Neuronal stem cell (in vitro differentiated cells): ENCODE data around the gene AADAC.
"Not testable (repeated sequence)": the region's sequence is repeated elsewhere in the genome, so short reads cannot be mapped to it uniquely, and the experiment has no call there.

Experiments
- DNase-seq: peaks from one replicate; pipeline ENCODE4 v3.0.0-alpha.2; 2013; ENCODE audit warnings: low spot score
- H2AFZ ChIP-seq: one replicate; pipeline ENCODE4 v1.6.1; 2013; ENCODE audit warnings: mild to moderate bottlenecking, low read length, inconsistent platforms
- H2AK5ac ChIP-seq: 2 replicates; pipeline ENCODE4 v1.6.1; 2013; ENCODE audit warnings: low read depth, mild to moderate bottlenecking, inconsistent platforms, low read length, moderate library complexity, mixed read lengths
- H2BK120ac ChIP-seq: 2 replicates; pipeline ENCODE4 v1.6.1; 2013; ENCODE audit warnings: low read depth, mild to moderate bottlenecking, inconsistent platforms, low read length, moderate library complexity, mixed read lengths
- H2BK12ac ChIP-seq: one replicate; pipeline ENCODE4 v1.6.1; 2013; ENCODE audit warnings: low read length, inconsistent platforms
- H2BK15ac ChIP-seq: 2 replicates; pipeline ENCODE4 v1.6.1; 2013; ENCODE audit warnings: mild to moderate bottlenecking, low read length, inconsistent platforms, mixed read lengths
- H2BK5ac ChIP-seq: one replicate; pipeline ENCODE4 v1.6.1; 2013; ENCODE audit warnings: inconsistent platforms, mild to moderate bottlenecking, low read length, moderate library complexity
- H3K14ac ChIP-seq: one replicate; pipeline ENCODE4 v1.6.1; 2013; ENCODE audit warnings: low read length, inconsistent platforms
- H3K18ac ChIP-seq: 2 replicates; pipeline ENCODE4 v1.6.1; 2013; ENCODE audit warnings: low read length, inconsistent platforms
- H3K23ac ChIP-seq: 2 replicates; pipeline ENCODE4 v1.6.1; 2013; ENCODE audit warnings: low read depth, mild to moderate bottlenecking, mixed read lengths, low read length, inconsistent platforms; ENCODE audit not compliant: poor library complexity
- H3K27ac ChIP-seq: replicated peaks from 3 replicates; pipeline ENCODE4 v1.5.1; 2013; ENCODE audit warnings: low read length, inconsistent platforms
- H3K27me3 ChIP-seq, 3 experiments: 2 replicates each; pipeline ENCODE4 v1.6.1; 2013; ENCODE audit warnings: low read length in 3 of 3, mild to moderate bottlenecking in 2 of 3, inconsistent platforms in 1 of 3, low read depth in 1 of 3, mixed read lengths in 1 of 3, moderate library complexity in 1 of 3; ENCODE audit not compliant: control insufficient read depth in 3 of 3, insufficient read depth in 3 of 3
- H3K36me3 ChIP-seq, 2 donors: replicated peaks in 1 of 2; 2 replicates each; pipeline ENCODE4 v1.6.1; 2013; ENCODE audit warnings: low read length in 2 of 2; ENCODE audit not compliant: control insufficient read depth in 2 of 2, insufficient read depth in 2 of 2
- H3K4ac ChIP-seq: 2 replicates; pipeline ENCODE4 v1.6.1; 2013; ENCODE audit warnings: inconsistent platforms, mild to moderate bottlenecking, low read length, moderate library complexity
- H3K4me1 ChIP-seq, 2 donors: 1 replicate in 1 of 2; 2 replicates in 1 of 2; pipeline ENCODE4 v1.6.1; 2013; ENCODE audit warnings: low read length in 2 of 2, low read depth in 1 of 2; ENCODE audit not compliant: control insufficient read depth in 2 of 2, insufficient read depth in 1 of 2
- H3K4me2 ChIP-seq: one replicate; pipeline ENCODE4 v1.6.1; 2013; ENCODE audit warnings: mild to moderate bottlenecking, low read length, inconsistent platforms; ENCODE audit not compliant: insufficient read depth, poor library complexity, severe bottlenecking
- H3K4me3 ChIP-seq, 2 donors: 2 replicates each; pipeline ENCODE4 v1.5.1; 2013; ENCODE audit warnings: low read length in 2 of 2, mild to moderate bottlenecking in 2 of 2, inconsistent platforms in 1 of 2, moderate library complexity in 1 of 2
- H3K79me1 ChIP-seq: one replicate; pipeline ENCODE4 v1.6.1; 2013; ENCODE audit warnings: low read depth, mild to moderate bottlenecking, inconsistent platforms, low read length, moderate library complexity
- H3K9ac ChIP-seq: one replicate; pipeline ENCODE4 v1.6.1; 2013; ENCODE audit warnings: mild to moderate bottlenecking, low read depth, low read length, inconsistent platforms; ENCODE audit not compliant: poor library complexity
- H3K9me3 ChIP-seq, 2 donors: replicated peaks in 1 of 2; 2 replicates each; pipeline versions ENCODE3 to v1.6.1; 2013; ENCODE audit warnings: low read length in 2 of 2, mild to moderate bottlenecking in 2 of 2, inconsistent platforms in 1 of 2, low read depth in 1 of 2, mixed read lengths in 1 of 2, moderate library complexity in 1 of 2; ENCODE audit not compliant: control insufficient read depth in 2 of 2, insufficient read depth in 1 of 2
- H4K8ac ChIP-seq: one replicate; pipeline ENCODE4 v1.6.1; 2013; ENCODE audit warnings: low read depth, mild to moderate bottlenecking, inconsistent platforms, low read length, moderate library complexity
- H4K91ac ChIP-seq: one replicate; pipeline ENCODE4 v1.6.1; 2013; ENCODE audit warnings: low read length, low read depth, mild to moderate bottlenecking, inconsistent platforms; ENCODE audit not compliant: poor library complexity
- WGBS, 2 donors: extraction: QIAGEN DNeasy Blood & Tissue Kit; methylation state at CpG; one replicate each; pipeline ENCODE4 v1.1.7; 2013; ENCODE audit warnings: missing lambda C conversion rate in 2 of 2, mixed read lengths in 1 of 2; ENCODE audit not compliant: insufficient read length in 2 of 2, insufficient replicate concordance in 1 of 2; ENCODE audit errors: extremely low coverage in 2 of 2; 5-methylcytosine and 5-hydroxymethylcytosine counted together

The AADAC gene

GRCh38 chr3:151804267-151804666, 9.6 kb upstream of the AADAC start:
- H3K4me3 ChIP-seq = no peak overlapping the region
- no peak overlapping the region for H3K18ac ChIP-seq
- no peaks in the 10 kb centered on the region for H3K36me3 ChIP-seq
- no peak overlapping the region for H2BK5ac ChIP-seq
- no peaks in the 10 kb centered on the region for H3K79me1 ChIP-seq
- H2BK12ac ChIP-seq = no peak overlapping the region
- no peak overlapping the region for H3K14ac ChIP-seq
- no peaks in the 10 kb centered on the region for H3K27me3 ChIP-seq
- no peak overlapping the region for H3K27ac ChIP-seq
- no peak overlapping the region for H2AFZ ChIP-seq
- H2BK120ac ChIP-seq = no peak overlapping the region
- no CpG with 5 or more reads among the region's 1 CpG for WGBS, 2 donors
- H3K23ac ChIP-seq = no peak overlapping the region
- H4K8ac ChIP-seq = no peak overlapping the region
- no peak overlapping the region for H2BK15ac ChIP-seq
- H3K4me1 ChIP-seq = no peaks in the 10 kb centered on the region
- H3K9me3 ChIP-seq = peaks cover 0 to under 1% of the 10 kb centered on the region in 2 donors
- H3K9ac ChIP-seq = no peak overlapping the region
- no peak overlapping the region for H4K91ac ChIP-seq
- DNase-seq = no peak
- no peak overlapping the region for H3K4me2 ChIP-seq
- no peak overlapping the region for H3K4ac ChIP-seq
- no peak overlapping the region for H2AK5ac ChIP-seq

- no peak overlapping the region for H3K4me3 ChIP-seq
- H3K9me3 ChIP-seq = peaks cover 0 to 3% of the 10 kb centered on the region in 2 donors
- WGBS, 2 donors = 100% methylated on average over 4 of the region's 15 CpGs; no CpG with 5 or more reads in 1 of the 2 donors
- H2AFZ ChIP-seq = peak overlapping the region; percentile 7
- no peaks in the 10 kb centered on the region for H3K27me3 ChIP-seq
- H3K4ac ChIP-seq = no peak overlapping the region
- DNase-seq = no peak
- no peak overlapping the region for H2BK120ac ChIP-seq
- no peaks in the 10 kb centered on the region for H3K79me1 ChIP-seq
- H2BK15ac ChIP-seq = no peak overlapping the region
- H3K18ac ChIP-seq = no peak overlapping the region
- no peak overlapping the region for H4K91ac ChIP-seq
- H2AK5ac ChIP-seq = no peak overlapping the region
- H2BK12ac ChIP-seq = no peak overlapping the region
- no peaks in the 10 kb centered on the region for H3K36me3 ChIP-seq
- H3K14ac ChIP-seq = peak overlapping the region; percentile 61
- H3K27ac ChIP-seq = no peak overlapping the region
- no peak overlapping the region for H3K23ac ChIP-seq
- H3K4me1 ChIP-seq = no peaks in the 10 kb centered on the region
- H2BK5ac ChIP-seq = no peak overlapping the region
- H4K8ac ChIP-seq = no peak overlapping the region
- no peak overlapping the region for H3K4me2 ChIP-seq
- H3K9ac ChIP-seq = no peak overlapping the region
Observed at GRCh38 chr3:151806838-151807237, 7.1 kb upstream of the AADAC start.

- H3K9ac ChIP-seq, H3K27me3 ChIP-seq, H3K4me2 ChIP-seq, H3K79me1 ChIP-seq, H3K4me1 ChIP-seq, H2BK5ac ChIP-seq, H2BK120ac ChIP-seq, H3K18ac ChIP-seq, H2AFZ ChIP-seq, H4K91ac ChIP-seq, H3K4ac ChIP-seq, DNase-seq, H2BK15ac ChIP-seq, H3K36me3 ChIP-seq, H3K27ac ChIP-seq, H2AK5ac ChIP-seq, H3K23ac ChIP-seq, H3K9me3 ChIP-seq, H3K4me3 ChIP-seq, H2BK12ac ChIP-seq, H3K14ac ChIP-seq, H4K8ac ChIP-seq: not testable (repeated sequence)
- WGBS, 2 donors = no CpG with 5 or more reads among the region's 3 CpGs
Observed at GRCh38 chr3:151808926-151809325, 5.0 kb upstream of the AADAC start.

DNA sequence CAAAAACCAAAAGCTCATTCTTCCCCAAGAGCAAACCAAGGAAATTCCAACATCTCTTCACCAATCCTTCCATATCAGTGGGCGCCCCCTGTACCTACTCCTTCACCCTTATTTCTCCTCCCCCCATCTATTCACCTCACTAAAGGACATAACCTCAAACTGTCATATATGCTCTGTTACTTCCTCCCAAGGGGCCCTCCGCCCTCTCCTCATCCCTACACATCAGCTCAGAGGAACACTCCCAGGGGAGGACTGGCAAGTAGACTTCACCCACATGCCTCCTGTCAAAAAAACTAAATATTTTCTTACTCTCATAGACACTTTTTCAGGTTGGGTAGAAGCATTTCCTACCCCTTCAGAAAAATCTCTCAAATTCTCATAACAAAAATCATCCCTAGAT, 2.4 kb upstream of the AADAC start:
- no peak overlapping the region for H3K9ac ChIP-seq
- no peak overlapping the region for H2BK120ac ChIP-seq
- no peak overlapping the region for H3K14ac ChIP-seq
- no CpG with 5 or more reads among the region's 2 CpGs for WGBS, 2 donors
- no peak overlapping the region for H2AK5ac ChIP-seq
- H3K27me3 ChIP-seq = no peaks in the 10 kb centered on the region
- no peak overlapping the region for H2BK12ac ChIP-seq
- H3K27ac ChIP-seq = no peak overlapping the region
- no peak overlapping the region for H2AFZ ChIP-seq
- no peak for DNase-seq
- H3K23ac ChIP-seq = no peak overlapping the region
- H4K8ac ChIP-seq = no peak overlapping the region
- no peaks in the 10 kb centered on the region for H3K79me1 ChIP-seq
- no peak overlapping the region for H4K91ac ChIP-seq
- no peak overlapping the region for H2BK15ac ChIP-seq
- H3K4ac ChIP-seq = no peak overlapping the region
- no peaks in the 10 kb centered on the region for H3K36me3 ChIP-seq
- no peaks in the 10 kb centered on the region for H3K4me1 ChIP-seq
- H3K4me3 ChIP-seq = no peak overlapping the region
- H2BK5ac ChIP-seq = no peak overlapping the region
- H3K18ac ChIP-seq = no peak overlapping the region
- H3K9me3 ChIP-seq = peaks cover 0 to 3% of the 10 kb centered on the region in 2 donors
- H3K4me2 ChIP-seq = no peak overlapping the region
